Measurements from ENCODE around the gene PRSS8.

DNA sequence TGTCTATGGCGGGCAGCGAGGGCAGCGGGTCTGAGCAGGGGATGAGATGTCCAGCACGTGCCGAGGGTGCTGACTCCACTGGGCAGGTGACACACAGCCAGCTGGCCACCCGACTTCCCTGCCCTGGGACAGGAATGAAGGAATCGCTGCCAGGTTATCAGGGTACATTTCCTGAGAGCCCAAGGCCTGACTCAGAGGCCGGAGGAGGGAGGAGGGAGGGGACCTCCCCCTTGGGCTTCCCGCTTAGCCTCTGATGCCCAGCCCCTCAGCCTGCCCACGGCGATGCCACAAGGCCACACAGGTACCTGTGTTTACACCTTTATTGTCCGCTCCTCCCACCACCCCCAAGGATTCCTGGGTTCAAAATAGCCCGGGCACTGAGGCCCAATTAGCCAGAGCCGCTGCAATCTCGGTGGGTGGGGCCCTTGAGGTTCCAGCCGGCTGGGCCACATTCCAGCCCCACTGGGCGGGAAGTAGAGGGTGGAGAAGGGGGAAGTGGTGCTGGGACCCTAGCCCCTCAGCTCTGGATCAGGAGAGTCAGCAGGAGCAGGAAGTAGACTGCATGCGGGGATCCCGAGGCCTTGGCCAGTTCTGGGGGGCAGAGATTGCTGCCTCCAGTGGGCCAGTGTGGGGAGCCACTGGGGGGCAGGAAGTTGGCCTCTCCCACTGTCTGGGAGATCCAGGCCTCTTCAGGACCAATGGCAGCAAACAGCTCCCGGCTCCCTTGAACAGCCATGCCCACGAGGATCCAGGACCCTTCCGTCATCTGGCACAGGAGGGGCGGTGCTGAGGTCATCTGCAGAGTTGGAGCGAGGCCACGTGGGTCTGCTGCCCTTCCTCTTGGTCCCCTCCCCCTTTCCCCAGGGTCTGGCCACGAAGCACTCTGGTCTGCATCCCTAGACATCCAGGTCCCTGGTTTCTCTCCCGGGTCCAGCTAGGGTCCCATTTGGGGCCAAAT lies 3.4 kb upstream of the PRSS8 start:
- no peak for TF ChIP-seq CTCF (IDR thresholded peaks at IDR 0.05)
- TF ChIP-seq EP300 (IDR thresholded peaks at IDR 0.05), result peak in 1 of 2 donors; percentile 24
